ENCODE data around the gene ZC3H18. TPM values are rescaled to one million over a fixed set of nuclear protein-coding genes. Genes with fewer than 3 reads are reported as not detected.

The ZC3H18 gene
- total RNA-seq, 3 donors from 2014 or later: 12.5 to 14.9 (median 13.3) TPM

GRCh38 chr16:88585269-88585668 is 15.1 kb downstream of the ZC3H18 start:
- Histone ChIP-seq H3K4me3 (no peak overlapping the region), H3K27ac (no peak overlapping the region), H3K27me3 (no peaks in the 10 kb centered on the region), H3K9me3 (no peaks in the 10 kb centered on the region), H3K4me1 (no peaks in the 10 kb centered on the region), H3K36me3 (peaks cover 9% of the 10 kb centered on the region)
- no peak for DNase-seq (ENCODE audit: low spot score in 2 of 2)
- intact Hi-C loops (cut with DNase I; ENCODE audit: low total_unique reads): no loop called here
- TF ChIP-seq POLR2AphosphoS5 (IDR thresholded peaks at IDR 0.05) (no peak), CTCF (IDR thresholded peaks at IDR 0.05) (no peak)

GRCh38 chr16:88585927-88586581 is 15.9 kb downstream of the ZC3H18 start:
- H3K9me3 ChIP-seq: no peaks in the 10 kb centered on the region
- H3K36me3 ChIP-seq: peaks cover 9% of the 10 kb centered on the region
- intact Hi-C loops (cut with DNase I; ENCODE audit: low total_unique reads): no loop called here
- H3K27me3 ChIP-seq: no peaks in the 10 kb centered on the region
- no peak overlapping the region for H3K27ac ChIP-seq
- DNase-seq (ENCODE audit: low spot score in 2 of 2): no peak
- no peaks in the 10 kb centered on the region for H3K4me1 ChIP-seq
- TF ChIP-seq POLR2A (IDR thresholded peaks at IDR 0.05): no peak
- TF ChIP-seq POLR2AphosphoS5 (IDR thresholded peaks at IDR 0.05): no peak
- TF ChIP-seq CTCF (IDR thresholded peaks at IDR 0.05): no peak
- H3K4me3 ChIP-seq: no peak overlapping the region

- Histone ChIP-seq H3K27me3 (no peaks in the 10 kb centered on the region), H3K9me3 (no peaks in the 10 kb centered on the region), H3K27ac (no peak overlapping the region), H3K4me3 (no peak overlapping the region), H3K36me3 (peaks cover 9% of the 10 kb centered on the region), H3K4me1 (no peaks in the 10 kb centered on the region)
- intact Hi-C loops (cut with DNase I; ENCODE audit: low total_unique reads): no loop called here
- TF ChIP-seq CTCF (IDR thresholded peaks at IDR 0.05) (no peak), POLR2A (IDR thresholded peaks at IDR 0.05) (no peak), POLR2AphosphoS5 (IDR thresholded peaks at IDR 0.05) (no peak)
- DNase-seq (ENCODE audit: low spot score in 2 of 2): no peak
Measured at GRCh38 chr16:88588148-88588547, 17.9 kb downstream of the ZC3H18 start.

GRCh38 chr16:88588754-88589153 is 18.6 kb downstream of the ZC3H18 start:
- no peak overlapping the region for H3K4me3 ChIP-seq
- peaks cover 9% of the 10 kb centered on the region for H3K36me3 ChIP-seq

More at GRCh38 chr16:88588754-88589153, 18.6 kb downstream of the ZC3H18 start:
- H3K9me3 ChIP-seq: no peaks in the 10 kb centered on the region
- no peak for DNase-seq (ENCODE audit: low spot score in 2 of 2)
- no peaks in the 10 kb centered on the region for H3K4me1 ChIP-seq
- H3K27me3 ChIP-seq: no peaks in the 10 kb centered on the region
- H3K27ac ChIP-seq: no peak overlapping the region
- TF ChIP-seq POLR2AphosphoS5 (IDR thresholded peaks at IDR 0.05): no peak
- no peak for TF ChIP-seq CTCF (IDR thresholded peaks at IDR 0.05)
- no peak for TF ChIP-seq POLR2A (IDR thresholded peaks at IDR 0.05)
- intact Hi-C loops (cut with DNase I; ENCODE audit: low total_unique reads): no loop called here

Data from breast epithelium (tissue), 4 donors.